ENCODE measurements around the gene SERINC5.
A peak's percentile ranks its signal among the peaks of the same experiment; 100 is the strongest.

The SERINC5 gene

GRCh38 chr5:80128141-80128540 lies 127.7 kb downstream of the SERINC5 start:
- peak; percentile 63 for DNase-seq

GRCh38 chr5:80127116-80127552 lies 128.7 kb downstream of the SERINC5 start:
- no peak for DNase-seq

- no peak for DNase-seq
These were observed 129.8 kb downstream of the SERINC5 start for GRCh38 chr5:80125962-80126480.

GRCh38 chr5:80125022-80125961 lies 130.6 kb downstream of the SERINC5 start:
- DNase-seq = no peak

GRCh38 chr5:80124121-80124918 lies 131.5 kb downstream of the SERINC5 start:
- no peak for DNase-seq

GRCh38 chr5:80122579-80122978 lies 133.3 kb downstream of the SERINC5 start:
- no peak for DNase-seq

- no peak for DNase-seq
These were observed 136.5 kb downstream of the SERINC5 start for GRCh38 chr5:80119372-80119771.

GRCh38 chr5:80117446-80117845 lies 138.4 kb downstream of the SERINC5 start:
- no peak for DNase-seq

- no peak for DNase-seq
These were observed 139.4 kb downstream of the SERINC5 start for GRCh38 chr5:80116465-80116864.

GRCh38 chr5:80116000-80116399 lies 139.8 kb downstream of the SERINC5 start:
- no peak for DNase-seq

GRCh38 chr5:80114860-80115259 lies 141.0 kb downstream of the SERINC5 start:
- no peak for DNase-seq

- DNase-seq = peak; percentile 49
These were observed 144.4 kb downstream of the SERINC5 start for GRCh38 chr5:80111376-80111990.

- peak; percentile 64 for DNase-seq
These were observed 146.0 kb downstream of the SERINC5 start for GRCh38 chr5:80109646-80110478.

GRCh38 chr5:80106916-80107315 lies 148.9 kb downstream of the SERINC5 start:
- no peak for DNase-seq

GRCh38 chr5:80105698-80106439 lies 150.0 kb downstream of the SERINC5 start:
- no peak for DNase-seq

- DNase-seq = no peak
These were observed 152.5 kb downstream of the SERINC5 start for GRCh38 chr5:80103371-80103770.

GRCh38 chr5:80101993-80102392 lies 153.9 kb downstream of the SERINC5 start:
- no peak for DNase-seq

GRCh38 chr5:80097451-80097850 lies 158.4 kb downstream of the SERINC5 start:
- DNase-seq = peak; percentile 42

GRCh38 chr5:80094236-80094738 lies 161.6 kb downstream of the SERINC5 start:
- DNase-seq = no peak

GRCh38 chr5:80093796-80094195 lies 162.1 kb downstream of the SERINC5 start:
- DNase-seq = peak; percentile 24

- no peak for DNase-seq
These were observed 163.3 kb downstream of the SERINC5 start for GRCh38 chr5:80092486-80093107.

Measured in eye (tissue), 1 donor.